GM12878 (cell line): ENCODE results near the gene VGLL4. TPM values are rescaled to one million over a fixed set of nuclear protein-coding genes. Genes with fewer than 3 reads are reported as not detected.

Experiments
- ATAC-seq: fragments of 200-7000 bp; cut with Tn5 transposase; 3 replicates; pipeline ENCODE4 v1.9.1; 2020; ENCODE audit warnings: mild to moderate bottlenecking, moderate library complexity
- BruUV-seq: library from RNA; stranded (reverse); fragments of 400-500 nt; replicated peaks from 2 replicates; lab custom pipeline; 2021; lab: Mats Ljungman, UMichigan
- CTCF ChIA-PET: fragments of 300-600 bp; sonication (Branson Sonifier 250); formaldehyde crosslinking; extraction: SDS; loops from one replicate; lab custom pipeline; 2021; ENCODE audit warnings: inconsistent platforms; lab: Yijun Ruan, JAX
- POLR2A ChIA-PET: fragments of 350-600 bp; formaldehyde crosslinking; extraction: SDS; loops from one replicate; lab custom pipeline; 2021; ENCODE audit warnings: inconsistent platforms; lab: Charles Lee
- RAD21 ChIA-PET: fragments of 300-600 bp; sonication (Branson Sonifier 250); formaldehyde crosslinking; loops from one replicate; lab custom pipeline; 2023; ENCODE audit warnings: antibody characterized with exemption; ENCODE audit not compliant: unreplicated experiment; lab: Charles Lee
- SMC1A ChIA-PET: fragments of 300-600 bp; sonication (Branson Sonifier 250); formaldehyde crosslinking; loops from one replicate; lab custom pipeline; 2023; ENCODE audit not compliant: unreplicated experiment, uncharacterized antibody; lab: Charles Lee
- DNase-seq: peaks from one replicate; pipeline ENCODE4 v3.0.0-alpha.2; 2011; ENCODE audit warnings: low read depth, low spot score
- FAIRE-seq: peaks from 3 replicates; lab custom pipeline; 2011; peaks lifted over from hg19 to GRCh38; lab: Jason Lieb, UNC
- H2AFZ ChIP-seq: 2 replicates; pipeline ENCODE4 v1.6.0; 2011; ENCODE audit warnings: low read depth, low read length, control low read depth; ENCODE audit not compliant: control insufficient read depth
- H3K27ac ChIP-seq: 2 replicates; pipeline ENCODE4 v1.5.1; 2011; ENCODE audit warnings: control low read depth; ENCODE audit not compliant: control insufficient read depth, insufficient read depth
- H3K27me3 ChIP-seq, 2 experiments: replicated peaks in 1 of 2; 2 replicates each; pipeline versions ENCODE4 v1.6.0 to v1.6.1; 2011; ENCODE audit warnings: low read length in 1 of 2; ENCODE audit not compliant: control insufficient read depth in 2 of 2, insufficient read depth in 2 of 2
- H3K36me3 ChIP-seq, 2 experiments: 2 replicates each; pipeline ENCODE4 v1.5.1; 2011; ENCODE audit warnings: low read length in 1 of 2; ENCODE audit not compliant: control insufficient read depth in 2 of 2, insufficient read depth in 2 of 2
- H3K4me1 ChIP-seq: 2 replicates; pipeline ENCODE4 v1.6.1; 2011; ENCODE audit warnings: mild to moderate bottlenecking, low read length, moderate library complexity, mixed read lengths; ENCODE audit not compliant: control insufficient read depth, insufficient read depth
- H3K4me2 ChIP-seq: 2 replicates; pipeline ENCODE4 v1.6.0; 2011; ENCODE audit warnings: control low read depth; ENCODE audit not compliant: control insufficient read depth, insufficient read depth
- H3K4me3 ChIP-seq: fragments of 200-600 bp; sonication (generic); 2 replicates; pipeline ENCODE4 v1.5.1; 2016
- H3K79me2 ChIP-seq: 2 replicates; pipeline ENCODE4 v1.6.0; 2011; ENCODE audit warnings: low read length; ENCODE audit not compliant: control insufficient read depth, insufficient read depth
- H3K9ac ChIP-seq: 2 replicates; pipeline ENCODE4 v1.8.0; 2011; ENCODE audit warnings: low read length, control low read depth, mixed read lengths; ENCODE audit not compliant: control insufficient read depth, insufficient read depth
- H3K9me3 ChIP-seq: replicated peaks from 3 replicates; pipeline ENCODE4 v1.5.1; 2011; ENCODE audit warnings: mild to moderate bottlenecking, low read length; ENCODE audit not compliant: control insufficient read depth, insufficient read depth
- H4K20me1 ChIP-seq: 2 replicates; pipeline ENCODE4 v1.6.0; 2011; ENCODE audit not compliant: control insufficient read depth, insufficient read depth
- CEBPZ ChIP-seq: fragments of 150-350 bp; IDR thresholded peaks from 2 replicates; pipeline ENCODE4 v1.6.1; 2016; ENCODE audit warnings: low read depth, low read length
- EZH2 ChIP-seq: IDR thresholded peaks from 2 replicates; pipeline ENCODE4 v1.6.1; 2012; ENCODE audit warnings: low read depth, mild to moderate bottlenecking, control low read depth, inconsistent platforms, low read length, borderline replicate concordance; ENCODE audit not compliant: control insufficient read depth
- NFXL1 ChIP-seq: fragments of 450-650 bp; IDR thresholded peaks from 2 replicates; pipeline ENCODE4 v1.6.1; 2017; ENCODE audit warnings: antibody characterized with exemption, mild to moderate bottlenecking, borderline replicate concordance
- SP1 ChIP-seq: IDR thresholded peaks from one replicate; pipeline ENCODE4 v1.6.1; 2011; ENCODE audit warnings: low read depth, low read length
- YBX1 ChIP-seq: fragments of 450-650 bp; IDR thresholded peaks from 2 replicates; pipeline ENCODE4 v1.6.1; 2016; ENCODE audit warnings: antibody characterized with exemption
- WGBS: methylation state at CpG from one replicate; pipeline ENCODE4 v1.1.6; 2016; ENCODE audit warnings: low lambda C conversion rate; ENCODE audit not compliant: insufficient replicate concordance, insufficient coverage; ENCODE audit errors: missing lambda C conversion rate; 5-methylcytosine and 5-hydroxymethylcytosine counted together
- in situ Hi-C: fragments of 300-500 bp; cut with MboI; formaldehyde crosslinking; loops from 9 replicates; pipeline ENCODE4 v1.14.3; 2018; ENCODE audit warnings: mixed read lengths
- intact Hi-C: fragments of 100-400 bp; cut with micrococcal nuclease; formaldehyde crosslinking; loops from one replicate; pipeline ENCODE4 v1.14.2; 2022; ENCODE audit not compliant: unreplicated experiment
- polyA plus RNA-seq, 11 experiments: library from polyadenylated mRNA; depleted of rRNA in 4 of 11; unstranded in 6 of 11; stranded (reverse) in 5 of 11; fragments of >200 nt; fragmentation: Nextera tagmentation in 4 of 11; fragmentation: Illumina TruSeq in 1 of 11; extraction: Ambion mirVana in 4 of 11; extraction: Trizol in 1 of 11; gene quantifications; 1 replicate in 1 of 11; 2 replicates in 10 of 11; pipeline versions ENCODE4 v1.2.1 to v1.2.3, GENCODE V29; 2011 to 2016; ENCODE audit warnings: inconsistent platforms in 2 of 11, missing spikeins in 2 of 11, low read depth in 1 of 11
- total RNA-seq, 4 experiments: library from RNA; depleted of rRNA in 3 of 4; stranded (reverse); fragments of >200 nt in 3 of 4; fragmentation: Illumina TruSeq in 1 of 4; extraction: Trizol in 1 of 4; gene quantifications; 2 replicates each; pipeline versions ENCODE4 v1.2.1 to v1.2.3, GENCODE V29; 2013 to 2021
- TF ChIP-seq, protein P1 (sequence below): IDR thresholded peaks from 2 replicates; pipeline ENCODE4 v1.6.1; 2012; ENCODE audit warnings: low read depth, low read length, improper control_type of control experiment
- TF ChIP-seq, protein P2 (sequence below): fragments of 450-650 bp; IDR thresholded peaks from 2 replicates; pipeline ENCODE4 v1.6.1; 2018; ENCODE audit warnings: borderline replicate concordance, mild to moderate bottlenecking; ENCODE audit not compliant: partially characterized antibody

VGLL4 gene
- total and polyA plus RNA-seq, 10 of the 15 experiments (the other 5 are each of a cell fraction or from before 2014, with no cell fraction given): 0.44 to 38.1 (median 16.1) TPM

DNA sequence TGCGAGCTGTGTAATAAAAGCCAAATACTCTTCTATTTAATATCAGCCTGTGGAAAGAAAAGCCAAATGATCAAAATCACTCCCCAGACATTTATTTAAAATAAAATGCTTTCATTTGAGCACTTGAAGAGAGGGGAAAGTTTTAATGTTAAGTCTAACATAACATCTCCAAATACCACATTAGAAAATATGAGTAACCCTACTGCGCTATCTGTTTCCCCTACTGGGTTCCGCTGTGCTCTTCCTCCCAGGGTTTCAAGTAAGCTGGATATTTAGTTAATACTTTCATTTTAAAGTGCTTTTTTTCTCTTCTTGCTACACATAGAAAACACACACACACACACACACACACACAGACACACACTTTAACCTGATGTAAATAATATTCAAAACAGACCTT lies 6.7 kb upstream of the VGLL4 start:
- FAIRE-seq: no peak
- in situ Hi-C loops (loop anchor here (5.0 to 10.0 kb wide), 3 partner anchors 268 to 706 kb away; no protein-coding TSS in a partner anchor), intact Hi-C loops (loop anchor here (5.0 kb wide), 1 partner anchor 588 kb away; no protein-coding TSS in a partner anchor)
- RAD21 ChIA-PET: interaction anchor here (0.7 to 3.7 kb wide), 8 partner anchors 20 to 590 kb away, joined by 3 to 53 read pairs (median 4); no protein-coding TSS in a partner anchor
- Histone ChIP-seq H3K9ac (no peak overlapping the region), H4K20me1 (no peaks in the 10 kb centered on the region), H3K79me2 (no peaks in the 10 kb centered on the region), H3K4me2 (no peak overlapping the region), H3K4me3 (no peak overlapping the region), H3K4me1 (no peaks in the 10 kb centered on the region), H2AFZ (no peak overlapping the region), H3K36me3 (no peaks in the 10 kb centered on the region), H3K27me3 (no peaks in the 10 kb centered on the region), H3K9me3 (no peaks in the 10 kb centered on the region), H3K27ac (no peak overlapping the region)
- no peak for DNase-seq
- POLR2A ChIA-PET: interaction anchor here (0.5 kb wide), 1 partner anchor 296 kb away, joined by 8 read pairs; no protein-coding TSS in a partner anchor
- SMC1A ChIA-PET: interaction anchor here (0.7 to 4.4 kb wide), 12 partner anchors 20 to 705 kb away, joined by 3 to 55 read pairs (median 4); no protein-coding TSS in a partner anchor
- TF ChIP-seq SP1 (no peak), NFXL1 (no peak), EZH2 (no peak), YBX1 (no peak), CEBPZ (no peak)
- TF ChIP-seq, protein P1, sequence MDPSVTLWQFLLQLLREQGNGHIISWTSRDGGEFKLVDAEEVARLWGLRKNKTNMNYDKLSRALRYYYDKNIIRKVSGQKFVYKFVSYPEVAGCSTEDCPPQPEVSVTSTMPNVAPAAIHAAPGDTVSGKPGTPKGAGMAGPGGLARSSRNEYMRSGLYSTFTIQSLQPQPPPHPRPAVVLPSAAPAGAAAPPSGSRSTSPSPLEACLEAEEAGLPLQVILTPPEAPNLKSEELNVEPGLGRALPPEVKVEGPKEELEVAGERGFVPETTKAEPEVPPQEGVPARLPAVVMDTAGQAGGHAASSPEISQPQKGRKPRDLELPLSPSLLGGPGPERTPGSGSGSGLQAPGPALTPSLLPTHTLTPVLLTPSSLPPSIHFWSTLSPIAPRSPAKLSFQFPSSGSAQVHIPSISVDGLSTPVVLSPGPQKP: no peak
- TF ChIP-seq, protein P2, sequence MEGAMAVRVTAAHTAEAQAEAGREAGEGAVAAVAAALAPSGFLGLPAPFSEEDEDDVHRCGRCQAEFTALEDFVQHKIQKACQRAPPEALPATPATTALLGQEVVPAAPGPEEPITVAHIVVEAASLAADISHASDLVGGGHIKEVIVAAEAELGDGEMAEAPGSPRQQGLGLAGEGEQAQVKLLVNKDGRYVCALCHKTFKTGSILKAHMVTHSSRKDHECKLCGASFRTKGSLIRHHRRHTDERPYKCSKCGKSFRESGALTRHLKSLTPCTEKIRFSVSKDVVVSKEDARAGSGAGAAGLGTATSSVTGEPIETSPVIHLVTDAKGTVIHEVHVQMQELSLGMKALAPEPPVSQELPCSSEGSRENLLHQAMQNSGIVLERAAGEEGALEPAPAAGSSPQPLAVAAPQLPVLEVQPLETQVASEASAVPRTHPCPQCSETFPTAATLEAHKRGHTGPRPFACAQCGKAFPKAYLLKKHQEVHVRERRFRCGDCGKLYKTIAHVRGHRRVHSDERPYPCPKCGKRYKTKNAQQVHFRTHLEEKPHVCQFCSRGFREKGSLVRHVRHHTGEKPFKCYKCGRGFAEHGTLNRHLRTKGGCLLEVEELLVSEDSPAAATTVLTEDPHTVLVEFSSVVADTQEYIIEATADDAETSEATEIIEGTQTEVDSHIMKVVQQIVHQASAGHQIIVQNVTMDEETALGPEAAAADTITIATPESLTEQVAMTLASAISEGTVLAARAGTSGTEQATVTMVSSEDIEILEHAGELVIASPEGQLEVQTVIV: no peak
- ATAC-seq: no peak
- CTCF ChIA-PET: interaction anchor here (0.6 to 3.3 kb wide), 19 partner anchors 14 to 705 kb away, joined by 3 to 75 read pairs (median 4); no protein-coding TSS in a partner anchor
- 100% methylated on average over 3 of the region's 3 CpGs for WGBS
- no TSS peak for BruUV-seq
